DMS 273 (cell line): ENCODE data around the gene EMC1.
"Not testable (repeated sequence)": the region's sequence is repeated elsewhere in the genome, so short reads cannot be mapped to it uniquely, and the experiment has no call there.

Experiments used
- DNase-seq: peaks from one replicate; lab custom pipeline; 2025; ENCODE audit not compliant: unreplicated experiment; lab: John Stamatoyannopoulos, UW

The EMC1 gene

GRCh38 chr1:19260211-19261138 lies 9.2 kb upstream of the EMC1 start:
- peak; percentile 49 for DNase-seq

GRCh38 chr1:19258353-19258752 lies 7.0 kb upstream of the EMC1 start:
- DNase-seq: no peak

DNA sequence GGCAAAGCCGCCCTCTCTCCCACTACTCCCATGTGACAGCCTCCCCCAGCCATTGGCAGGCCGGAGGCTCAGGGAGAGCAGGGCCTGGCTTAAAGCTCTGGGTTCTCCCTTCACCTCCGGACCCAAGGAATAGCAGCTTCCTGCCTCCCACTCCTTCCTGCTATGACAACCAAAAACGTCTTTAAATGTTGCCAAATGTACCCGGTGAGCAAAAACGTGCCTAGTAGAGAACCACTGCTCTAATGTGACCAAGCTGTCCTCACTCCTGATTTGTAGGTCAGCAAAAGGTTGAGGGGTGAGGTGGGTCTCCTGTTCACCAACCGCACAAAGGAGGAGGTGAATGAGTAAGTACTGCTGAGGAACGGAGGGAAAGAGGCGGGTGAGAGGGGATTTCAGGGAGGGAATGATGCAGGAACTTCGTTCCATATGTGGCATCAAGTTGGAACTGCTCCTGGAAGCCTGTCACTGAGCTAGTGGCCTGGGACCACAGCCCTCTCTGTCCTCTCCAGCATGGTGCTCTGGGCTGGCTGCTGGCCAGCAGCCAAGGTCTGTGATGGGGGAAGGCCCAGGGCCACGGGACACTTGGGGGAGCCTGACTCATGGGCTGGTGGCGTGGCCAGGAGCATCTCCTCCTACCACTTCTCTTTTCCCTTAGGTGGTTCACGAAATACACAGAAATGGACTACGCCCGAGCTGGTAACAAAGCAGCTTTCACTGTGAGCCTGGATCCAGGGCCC lies 6.0 kb upstream of the EMC1 start:
- DNase-seq: peak; percentile 13

DNA sequence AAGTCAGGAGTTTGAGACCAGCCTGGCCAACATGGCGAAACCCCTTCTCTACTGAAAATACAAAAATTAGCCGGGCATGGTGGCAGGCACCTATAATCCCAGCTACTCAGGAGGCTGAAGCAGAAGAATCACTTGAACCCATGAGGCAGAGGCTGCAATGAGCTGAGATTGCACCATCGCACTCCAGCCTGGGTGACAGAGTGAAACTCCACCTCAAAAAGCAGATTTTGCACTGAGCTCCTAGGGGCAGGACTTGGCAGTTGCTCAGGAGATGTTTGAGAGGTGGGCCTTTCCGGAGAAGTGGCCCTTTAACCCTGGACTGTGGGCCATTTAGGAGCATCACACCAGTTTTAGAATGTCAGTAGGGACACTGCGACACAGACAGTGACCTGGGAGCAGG lies 5.0 kb upstream of the EMC1 start:
- not testable (repeated sequence) for DNase-seq

DNA sequence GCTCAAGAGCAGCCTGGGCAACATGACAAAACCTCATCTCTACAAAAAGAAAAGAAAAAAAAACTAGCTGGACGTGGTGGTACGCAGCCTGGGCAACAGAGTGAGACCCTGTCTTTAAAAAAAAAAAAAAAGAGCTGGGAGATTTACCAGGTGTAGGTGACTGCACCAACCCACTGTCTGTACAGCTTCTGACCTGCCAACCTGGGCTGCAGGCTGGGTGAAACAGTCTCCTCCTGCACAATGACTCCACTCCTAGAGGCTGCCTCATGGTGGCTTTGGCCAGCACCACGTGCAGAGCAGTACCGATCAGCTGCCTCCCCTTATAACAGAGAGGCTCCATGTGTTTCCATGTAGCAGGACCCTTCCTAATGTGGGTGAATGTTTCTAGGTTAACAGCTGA lies 4.0 kb upstream of the EMC1 start:
- no peak for DNase-seq

DNA sequence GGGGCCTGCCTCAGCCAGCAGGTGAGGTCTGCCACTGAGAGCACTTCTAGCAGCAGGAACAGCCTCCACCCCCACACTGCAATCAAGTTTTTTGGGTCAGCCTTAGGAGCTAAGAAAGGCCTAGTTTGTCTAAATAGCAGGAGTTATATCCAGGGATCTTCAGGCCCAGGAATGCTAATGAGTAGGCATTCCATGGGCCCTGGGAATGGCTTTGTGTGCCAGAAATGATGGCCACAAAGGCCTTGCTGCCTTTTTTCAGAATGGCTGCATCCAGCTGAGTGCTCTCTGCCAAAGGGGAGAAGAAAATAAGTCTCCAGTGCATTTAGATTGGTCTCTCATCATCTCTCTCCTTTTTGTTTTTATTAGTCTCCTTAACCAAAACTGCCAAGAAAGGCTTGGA lies 3.1 kb upstream of the EMC1 start:
- DNase-seq: no peak

DNA sequence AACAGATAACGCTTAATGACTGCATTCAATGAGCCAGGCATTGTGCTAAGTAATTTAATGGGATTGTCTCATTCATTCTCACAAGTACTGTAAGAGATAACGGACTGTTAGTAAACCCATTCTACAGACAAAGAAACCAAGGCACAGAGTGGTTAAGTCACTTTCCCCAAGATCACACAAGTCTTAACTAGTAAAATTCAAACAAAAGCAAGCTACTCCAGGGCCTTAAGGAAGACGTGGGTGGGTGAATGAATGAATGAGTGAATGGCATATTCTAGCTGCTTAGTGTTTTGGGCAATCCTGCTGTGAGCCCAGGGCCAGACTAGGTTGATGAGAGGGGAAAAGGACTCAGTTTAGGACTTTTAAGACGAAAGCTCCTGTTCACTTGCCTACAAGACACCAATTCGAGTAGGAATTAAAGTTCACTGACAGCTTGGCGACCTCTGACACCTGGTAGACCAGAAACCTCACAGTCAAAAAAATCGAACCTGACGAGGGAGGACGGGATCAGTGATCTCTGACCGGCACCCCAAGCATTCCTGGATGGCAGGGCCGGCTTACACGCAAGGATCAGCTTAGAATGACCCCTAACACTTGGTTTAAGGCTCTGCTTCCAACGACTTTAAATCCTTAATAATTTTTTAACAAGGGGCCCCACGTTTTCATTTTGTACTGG lies 557 bp downstream of the EMC1 start:
- no peak for DNase-seq

- peak; percentile 89 for DNase-seq
Observed at GRCh38 chr1:19240673-19241538, 10.4 kb downstream of the EMC1 start.

GRCh38 chr1:19239876-19240275 lies 11.4 kb downstream of the EMC1 start:
- no peak for DNase-seq

- no peak for DNase-seq
Observed at GRCh38 chr1:19234224-19234623, 17.1 kb downstream of the EMC1 start.

- DNase-seq: peak; percentile 14
Observed at GRCh38 chr1:19232524-19232846, 18.8 kb downstream of the EMC1 start.

GRCh38 chr1:19231736-19232523 lies 19.4 kb downstream of the EMC1 start:
- DNase-seq: not testable (repeated sequence)

DNA sequence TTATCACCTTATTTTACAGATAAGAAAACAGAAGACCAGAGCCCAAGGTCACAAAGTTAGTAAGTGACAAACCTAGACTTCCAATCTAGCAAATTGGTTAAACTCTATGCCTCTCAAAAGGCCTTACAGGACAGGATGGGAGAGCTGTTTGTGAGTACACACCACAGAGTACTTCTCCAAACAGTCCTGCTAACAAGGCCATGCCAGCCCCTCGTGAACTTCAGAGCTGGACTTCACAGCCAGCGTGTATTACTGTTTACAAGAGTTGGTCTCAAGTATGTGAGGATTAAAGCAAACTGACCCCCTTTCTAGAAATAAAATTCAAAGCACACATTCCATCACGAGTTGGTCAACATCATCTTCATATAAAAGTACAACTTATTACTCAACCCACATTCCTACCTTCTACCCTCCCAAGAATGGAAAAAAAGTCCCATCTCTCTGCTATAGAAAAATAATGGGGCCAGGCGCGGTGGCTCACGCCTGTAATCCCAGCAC lies 21.4 kb downstream of the EMC1 start:
- DNase-seq: no peak

- DNase-seq: no peak
Observed at GRCh38 chr1:19229229-19229628, 22.1 kb downstream of the EMC1 start.

DNA sequence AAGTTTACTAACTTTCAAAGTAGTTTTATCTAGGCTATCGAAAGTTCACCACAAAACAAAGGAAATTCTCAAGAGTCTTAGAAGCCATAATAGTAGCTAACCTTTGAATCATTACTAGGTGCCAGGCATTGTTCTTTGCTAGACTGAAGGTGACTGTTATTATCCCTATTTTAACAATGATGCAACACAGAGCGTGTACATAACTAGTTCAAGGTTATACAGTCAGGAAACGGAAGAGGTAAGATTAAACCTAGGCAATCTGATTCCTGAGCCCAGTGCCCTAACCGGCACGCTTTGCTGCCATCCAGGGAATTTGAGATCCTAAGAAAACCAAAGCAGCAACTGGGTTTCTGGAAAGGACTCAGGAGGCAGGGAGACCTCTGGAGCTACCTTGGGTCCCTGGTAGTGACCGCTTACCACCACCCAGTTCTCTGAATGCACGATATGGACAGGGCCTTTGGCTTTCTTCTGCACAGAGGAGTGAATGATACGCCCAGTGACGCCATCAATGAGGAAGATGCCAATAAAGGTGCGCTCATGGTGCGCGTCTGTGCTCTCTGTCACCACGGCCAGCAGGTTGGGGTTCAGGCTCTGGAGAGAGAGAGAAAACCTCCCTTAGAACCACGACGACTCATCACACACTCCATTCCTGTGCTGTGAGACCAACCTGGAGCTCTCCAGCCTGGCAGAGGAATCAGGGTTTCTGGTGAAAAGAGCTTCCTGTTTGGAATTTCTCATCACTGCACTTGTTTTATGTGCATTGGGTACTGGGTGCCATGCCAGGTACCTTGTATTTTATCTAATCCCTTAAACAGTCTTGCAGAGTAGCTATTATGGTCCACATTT lies 28.1 kb downstream of the EMC1 start:
- no peak for DNase-seq

DNA sequence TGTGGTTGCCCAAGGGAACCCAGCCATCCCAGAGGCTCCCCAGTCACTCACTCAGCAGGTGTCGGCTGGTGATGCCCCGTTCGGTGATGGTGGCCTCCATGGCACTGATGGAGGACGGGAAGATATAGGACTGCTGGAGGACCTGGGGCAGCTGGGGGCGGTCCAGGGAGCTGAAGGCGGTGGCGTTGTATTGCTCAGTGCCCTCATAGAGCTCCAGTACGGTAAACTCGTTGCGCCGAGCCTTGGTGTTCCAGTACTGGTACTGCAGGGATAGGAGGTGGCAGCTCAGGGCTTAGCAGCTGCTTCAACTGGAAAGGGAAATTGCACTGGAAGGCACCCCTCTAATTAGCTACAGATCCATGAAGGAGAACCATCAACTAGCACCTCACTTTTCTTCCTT lies 28.8 kb downstream of the EMC1 start:
- DNase-seq: no peak

- DNase-seq: no peak
Observed at GRCh38 chr1:19220991-19221390, 30.3 kb downstream of the EMC1 start.

DNA sequence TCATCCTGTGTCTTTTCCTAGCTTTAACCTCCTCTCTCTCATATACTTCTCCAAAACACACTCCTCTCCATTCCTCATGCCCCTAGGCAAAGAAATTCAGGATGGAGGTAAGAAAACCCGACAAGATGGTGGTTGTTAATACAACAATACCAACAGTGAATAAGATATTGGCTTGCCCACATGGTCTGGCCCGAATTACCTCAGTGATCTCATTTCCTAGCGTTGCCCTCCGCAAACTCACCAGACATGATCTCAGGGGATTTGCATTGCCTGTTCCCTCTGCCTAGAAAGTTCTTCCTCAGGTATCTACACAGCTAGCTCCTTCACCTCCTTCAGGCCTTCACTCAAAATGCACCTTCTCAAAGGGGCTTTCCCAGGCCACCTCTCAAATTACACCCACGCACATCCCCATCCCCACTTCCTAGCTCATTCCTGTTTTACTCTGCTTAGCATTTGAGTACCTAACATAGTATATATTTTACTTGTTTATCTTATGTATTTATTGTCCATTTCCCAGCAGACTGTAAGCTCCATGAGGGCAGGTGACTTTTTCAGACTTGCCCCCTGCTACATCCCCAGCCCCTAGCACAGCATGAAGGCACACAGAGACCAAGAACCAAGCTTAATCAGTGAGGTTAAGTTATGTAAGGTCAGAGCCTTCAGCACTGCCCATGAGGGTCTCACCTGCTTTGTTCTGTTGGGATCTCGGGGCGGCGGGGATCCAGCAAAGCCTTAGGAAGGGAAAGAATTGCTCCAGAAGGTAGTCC lies 31.1 kb downstream of the EMC1 start:
- DNase-seq: peak; percentile 38
